GM18507 (cell line): ENCODE data around the gene PGM1.

Experiments used
- DNase-seq: peaks from one replicate; pipeline ENCODE4 v3.0.0; 2011; ENCODE audit warnings: low read depth; ENCODE audit not compliant: insufficient read length; ENCODE audit errors: extremely low spot score
- FAIRE-seq: peaks from 2 replicates; lab custom pipeline; 2011; peaks lifted over from hg19 to GRCh38; lab: Jason Lieb, UNC

PGM1 gene

GRCh38 chr1:63683759-63684158 lies 90.5 kb downstream of the PGM1 start:
- FAIRE-seq (no peak), DNase-seq (no peak)

- no peak for DNase-seq
- FAIRE-seq = no peak
Measured at GRCh38 chr1:63686696-63687095, 93.5 kb downstream of the PGM1 start.

- FAIRE-seq (no peak), DNase-seq (no peak)
Measured at GRCh38 chr1:63688302-63688890, 95.2 kb downstream of the PGM1 start.

GRCh38 chr1:63690966-63691700 lies 97.9 kb downstream of the PGM1 start:
- DNase-seq = no peak
- FAIRE-seq = no peak

GRCh38 chr1:63691701-63692425 lies 98.7 kb downstream of the PGM1 start:
- peak; percentile 78 for FAIRE-seq

GRCh38 chr1:63693944-63694571 lies 100.8 kb downstream of the PGM1 start:
- DNase-seq (no peak), FAIRE-seq (peak; percentile 31)

More at GRCh38 chr1:63691701-63692425, 98.7 kb downstream of the PGM1 start:
- DNase-seq = no peak

GRCh38 chr1:63698001-63698838 lies 105.0 kb downstream of the PGM1 start:
- DNase-seq = no peak
- no peak for FAIRE-seq

GRCh38 chr1:63701187-63701586 lies 108.0 kb downstream of the PGM1 start:
- FAIRE-seq (no peak), DNase-seq (no peak)

GRCh38 chr1:63703701-63704107 lies 110.5 kb downstream of the PGM1 start:
- FAIRE-seq (no peak), DNase-seq (no peak)

GRCh38 chr1:63704443-63704842 lies 111.2 kb downstream of the PGM1 start:
- FAIRE-seq = peak; percentile 15
- DNase-seq = no peak

- DNase-seq (no peak), FAIRE-seq (peak; percentile 81)
Measured at GRCh38 chr1:63705078-63705477, 111.9 kb downstream of the PGM1 start.

GRCh38 chr1:63709267-63709828 lies 116.1 kb downstream of the PGM1 start:
- DNase-seq (no peak), FAIRE-seq (no peak)
